Activated CD8-positive, alpha-beta memory T cell treated with anti-CD3 and anti-CD28 coated beads, Interleukin-2, amount 10 ng/mL, durations not matched to agents 7 days and 5 days (primary cell): ENCODE results near the gene SSBP3. TPM values are rescaled to one million over a fixed set of nuclear protein-coding genes. Genes with fewer than 3 reads are reported as not detected.
A peak's percentile ranks its signal among the peaks of the same experiment; 100 is the strongest.

ENCODE experiments used
- ATAC-seq: fragments of 150-1000 bp; cut with Tn5 transposase; one replicate; pipeline ENCODE4 v1.10.0; 2021; ENCODE audit warnings: moderate library complexity
- CTCF ChIA-PET: fragments of 350-600 bp; sonication (Branson Sonifier 250); formaldehyde crosslinking; loops from one replicate; lab custom pipeline; 2021; ENCODE audit warnings: antibody characterized with exemption; lab: Charles Lee
- DNase-seq: peaks from one replicate; pipeline ENCODE4 v3.0.0-alpha.2; 2020
- H3K27ac Mint-ChIP-seq: one replicate; pipeline ENCODE4 v1.8.0; 2021; ENCODE audit warnings: mild to moderate bottlenecking, mixed read lengths
- H3K27me3 Mint-ChIP-seq: one replicate; pipeline ENCODE4 v1.8.0; 2021; ENCODE audit warnings: mixed read lengths
- H3K36me3 Mint-ChIP-seq: one replicate; pipeline ENCODE4 v1.8.0; 2021; ENCODE audit warnings: mild to moderate bottlenecking, mixed read lengths
- H3K4me1 Mint-ChIP-seq: one replicate; pipeline ENCODE4 v1.8.0; 2021; ENCODE audit warnings: mixed read lengths
- H3K4me3 Mint-ChIP-seq: one replicate; pipeline ENCODE4 v1.8.0; 2021; ENCODE audit warnings: mild to moderate bottlenecking, moderate library complexity, mixed read lengths
- H3K9me3 Mint-ChIP-seq: one replicate; pipeline ENCODE4 v1.8.0; 2022; ENCODE audit warnings: low read depth, mixed read lengths
- total RNA-seq, 2 experiments: library from RNA; stranded (reverse); gene quantifications; one replicate each; pipeline ENCODE4 v1.2.3, GENCODE V29; 2021

Gene SSBP3
- total RNA-seq, 2 experiments from 2014 or later: 88.7 to 116 TPM

DNA sequence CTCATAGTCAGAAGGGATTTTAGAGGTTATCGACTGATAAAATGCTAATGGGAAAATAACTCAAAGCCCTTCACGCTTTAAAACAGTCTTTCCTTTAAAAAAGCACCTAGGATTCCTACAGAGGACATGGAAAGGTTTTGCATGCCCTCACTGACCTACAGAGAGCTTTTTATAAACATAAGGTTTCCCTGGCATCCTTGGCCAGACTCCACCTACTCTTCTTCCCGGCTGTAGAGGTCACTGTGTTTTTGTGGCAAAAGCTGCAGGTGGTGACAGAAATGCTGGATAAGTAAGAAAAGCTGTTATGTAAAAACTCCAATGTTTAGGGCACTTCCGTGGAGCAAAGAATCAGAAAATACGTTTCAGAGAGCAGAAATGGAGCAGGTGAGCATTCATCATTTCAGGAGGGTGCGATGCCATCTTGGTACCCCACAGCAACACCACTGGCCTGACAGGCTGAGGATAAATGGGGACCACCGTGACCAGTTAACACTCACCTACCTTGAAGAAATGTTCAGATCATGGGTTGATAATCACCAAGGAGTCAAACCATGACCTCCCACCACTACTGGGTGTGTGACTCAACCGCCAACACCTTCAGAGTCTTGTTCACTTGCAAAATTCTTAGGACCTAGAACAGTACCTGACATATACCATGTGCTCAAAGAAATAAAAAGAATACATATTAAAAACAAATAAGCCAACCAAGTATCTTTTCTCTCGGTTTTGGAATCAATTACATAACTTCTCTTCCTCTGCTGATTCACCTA is 46.6 kb downstream of the SSBP3 start:
- no peak overlapping the region for H3K4me3 Mint-ChIP-seq
- no peak overlapping the region for H3K27ac Mint-ChIP-seq
- peaks cover 44% of the 10 kb centered on the region for H3K4me1 Mint-ChIP-seq
- CTCF ChIA-PET: interaction anchor here (0.6 to 2.0 kb wide), 5 partner anchors 9 to 223 kb away, joined by 3 to 13 read pairs (median 4); no protein-coding TSS in a partner anchor
- ATAC-seq (no peak), DNase-seq (no peak)
- peaks cover 6% of the 10 kb centered on the region for H3K36me3 Mint-ChIP-seq
- H3K9me3 Mint-ChIP-seq: no peaks in the 10 kb centered on the region
- no peaks in the 10 kb centered on the region for H3K27me3 Mint-ChIP-seq

DNA sequence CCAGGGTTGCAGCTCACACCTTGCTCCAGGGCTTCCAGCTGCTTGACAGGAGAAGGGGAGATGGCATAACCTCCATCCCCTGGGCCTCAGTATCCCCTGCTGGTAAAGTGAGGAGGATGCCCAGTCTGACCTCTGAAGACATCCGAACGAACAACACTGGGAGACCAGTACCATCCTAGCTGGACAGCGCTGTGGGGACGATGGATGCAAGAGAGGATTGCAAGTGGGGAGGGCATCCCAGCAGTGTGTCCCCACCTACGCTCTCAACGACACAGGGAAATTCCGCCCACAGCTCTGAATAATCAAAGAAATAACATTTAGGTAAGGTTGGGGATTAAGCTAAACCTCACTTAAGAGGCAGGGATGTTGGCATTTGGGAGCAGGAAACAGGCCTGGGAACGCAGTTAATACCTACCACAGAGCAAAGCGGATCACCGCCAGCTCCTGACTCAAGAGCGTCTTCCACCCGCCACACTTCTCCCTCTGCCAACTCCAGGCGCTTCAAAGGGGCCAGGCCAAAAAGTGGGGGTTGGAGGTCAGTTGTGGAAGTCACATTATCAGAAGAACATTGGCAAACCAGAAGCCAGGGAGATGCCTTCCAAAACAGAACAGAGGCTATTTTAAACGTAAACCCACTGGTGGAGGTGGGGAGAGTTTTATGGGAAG is 47.6 kb downstream of the SSBP3 start:
- ATAC-seq (no peak), DNase-seq (no peak)
- Mint-ChIP-seq H3K36me3 (peaks cover 6% of the 10 kb centered on the region), H3K4me1 (peaks cover 47% of the 10 kb centered on the region), H3K4me3 (no peak overlapping the region), H3K9me3 (no peaks in the 10 kb centered on the region), H3K27me3 (no peaks in the 10 kb centered on the region), H3K27ac (no peak overlapping the region)
- CTCF ChIA-PET: interaction anchor here (0.6 to 1.4 kb wide), 3 partner anchors 10 to 222 kb away, joined by 3 to 5 read pairs (median 4); no protein-coding TSS in a partner anchor

DNA sequence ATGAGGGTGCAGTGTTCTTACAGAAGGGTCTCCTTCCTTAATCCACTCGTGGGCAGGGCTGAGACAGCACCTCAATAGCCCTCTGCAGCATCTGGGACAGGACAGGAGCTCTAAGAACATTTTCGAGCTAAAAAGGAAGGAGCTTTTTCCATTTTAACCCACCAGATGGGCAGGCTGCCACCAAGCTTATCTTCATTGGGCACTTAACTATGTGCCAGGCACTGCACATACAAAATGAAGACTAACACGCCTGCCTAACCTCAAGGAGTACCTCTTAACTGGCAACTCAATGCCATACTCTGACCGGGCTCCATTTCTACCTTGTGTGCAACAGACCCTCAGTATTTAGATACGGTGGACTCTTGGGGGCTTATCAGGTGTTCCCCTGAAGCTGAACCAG is 48.2 kb downstream of the SSBP3 start:
- Mint-ChIP-seq H3K27me3 (no peaks in the 10 kb centered on the region), H3K4me1 (peaks cover 49% of the 10 kb centered on the region), H3K27ac (no peak overlapping the region), H3K4me3 (no peak overlapping the region), H3K36me3 (peaks cover 6% of the 10 kb centered on the region), H3K9me3 (no peaks in the 10 kb centered on the region)
- DNase-seq: no peak
- no peak for ATAC-seq
- CTCF ChIA-PET: interaction anchor here (1.2 to 1.4 kb wide), 2 partner anchors 9 to 131 kb away, joined by 4 to 5 read pairs; no protein-coding TSS in a partner anchor

DNA sequence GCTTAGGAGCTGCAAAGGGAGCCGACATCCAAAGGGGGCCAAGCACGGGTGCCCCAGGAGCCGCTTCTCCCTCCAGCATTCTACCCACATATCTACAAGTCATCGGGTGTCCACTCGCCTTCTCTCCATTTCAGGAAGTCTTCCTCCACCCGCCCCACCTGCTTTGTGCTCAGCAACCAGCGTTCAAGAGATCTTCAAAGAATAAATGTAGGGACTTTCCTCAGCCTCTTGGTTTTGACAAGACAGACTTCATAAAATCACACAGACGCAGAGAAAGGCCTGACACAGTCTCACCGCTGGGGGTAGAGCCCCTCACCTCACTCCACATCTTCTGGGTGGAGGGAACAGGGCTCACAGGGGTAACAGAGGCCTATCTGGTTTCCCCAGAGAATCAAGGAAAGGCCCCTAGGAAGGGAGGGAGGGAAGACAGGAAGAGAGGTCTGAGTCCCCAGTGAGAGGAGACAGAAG is 49.5 kb downstream of the SSBP3 start:
- Mint-ChIP-seq H3K36me3 (peaks cover 6% of the 10 kb centered on the region), H3K4me1 (peaks cover 46% of the 10 kb centered on the region), H3K9me3 (no peaks in the 10 kb centered on the region), H3K27me3 (no peaks in the 10 kb centered on the region), H3K4me3 (peak overlapping the region; percentile 38), H3K27ac (peak overlapping the region; percentile 20)
- DNase-seq (no peak), ATAC-seq (no peak)
- CTCF ChIA-PET: no interaction called here

DNA sequence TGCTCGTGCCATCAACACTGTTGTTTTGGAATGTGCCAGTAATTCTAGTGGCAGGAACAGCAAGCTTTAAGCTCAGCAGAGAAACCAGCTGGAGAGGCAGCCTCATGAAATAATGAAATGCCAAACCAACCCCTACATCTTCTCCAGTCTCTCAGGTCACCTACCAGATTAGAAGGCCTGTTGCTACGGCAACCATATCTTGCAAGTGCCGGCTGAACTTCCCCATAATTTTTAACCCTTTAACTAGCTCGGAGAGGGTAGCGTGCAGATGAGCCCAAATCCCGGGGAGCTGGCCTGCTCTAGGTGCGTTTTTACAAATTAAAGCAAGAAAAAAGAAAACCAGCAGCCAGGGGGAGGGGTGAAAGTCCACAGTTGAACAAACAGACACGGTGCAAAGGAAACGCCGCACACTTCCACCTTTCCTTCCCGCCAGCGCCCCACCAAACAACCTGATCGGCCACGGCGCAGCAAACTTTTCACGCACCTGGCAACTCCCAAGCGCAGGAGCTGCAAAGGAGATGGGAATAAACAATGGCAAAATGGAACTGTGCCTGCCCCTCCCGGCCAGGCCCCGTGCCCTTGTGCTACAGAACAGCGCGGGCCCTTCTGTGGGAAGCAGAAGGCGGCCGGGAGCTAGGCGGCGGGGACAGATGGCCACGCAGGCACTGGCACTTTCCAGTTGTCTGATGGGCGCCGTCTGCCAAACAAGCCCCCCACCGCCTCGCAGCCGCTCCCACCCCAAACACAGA is 50.1 kb downstream of the SSBP3 start:
- Mint-ChIP-seq H3K27ac (no peak overlapping the region), H3K4me1 (peaks cover 43% of the 10 kb centered on the region), H3K4me3 (peak overlapping the region; percentile 38), H3K36me3 (peaks cover 6% of the 10 kb centered on the region), H3K27me3 (no peaks in the 10 kb centered on the region), H3K9me3 (no peaks in the 10 kb centered on the region)
- ATAC-seq (no peak), DNase-seq (no peak)
- CTCF ChIA-PET: no interaction called here

DNA sequence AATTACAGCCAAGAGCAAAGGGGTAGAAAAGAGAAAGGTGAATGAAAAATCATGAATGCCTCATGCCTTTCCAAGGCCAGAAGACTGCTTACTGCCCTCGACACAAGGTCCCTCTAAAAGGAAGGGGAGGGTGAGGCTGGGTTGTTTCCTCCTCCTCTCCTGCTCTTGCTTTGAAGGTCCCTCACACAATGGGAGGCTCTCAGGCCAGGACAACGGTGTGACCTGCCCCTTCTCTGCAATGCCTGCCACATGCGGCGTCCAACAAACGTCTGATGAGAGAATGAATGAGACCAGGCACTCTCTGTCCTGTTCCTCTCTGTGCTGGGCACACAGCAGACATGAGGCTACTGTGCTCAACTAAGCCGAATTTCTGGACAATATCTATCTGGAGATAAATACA is 51.3 kb downstream of the SSBP3 start:
- ATAC-seq: no peak
- Mint-ChIP-seq H3K4me3 (no peak overlapping the region), H3K27me3 (no peaks in the 10 kb centered on the region), H3K27ac (no peak overlapping the region), H3K4me1 (peaks cover 36% of the 10 kb centered on the region), H3K36me3 (peaks cover 6% of the 10 kb centered on the region), H3K9me3 (no peaks in the 10 kb centered on the region)
- DNase-seq: no peak
- CTCF ChIA-PET: no interaction called here

DNA sequence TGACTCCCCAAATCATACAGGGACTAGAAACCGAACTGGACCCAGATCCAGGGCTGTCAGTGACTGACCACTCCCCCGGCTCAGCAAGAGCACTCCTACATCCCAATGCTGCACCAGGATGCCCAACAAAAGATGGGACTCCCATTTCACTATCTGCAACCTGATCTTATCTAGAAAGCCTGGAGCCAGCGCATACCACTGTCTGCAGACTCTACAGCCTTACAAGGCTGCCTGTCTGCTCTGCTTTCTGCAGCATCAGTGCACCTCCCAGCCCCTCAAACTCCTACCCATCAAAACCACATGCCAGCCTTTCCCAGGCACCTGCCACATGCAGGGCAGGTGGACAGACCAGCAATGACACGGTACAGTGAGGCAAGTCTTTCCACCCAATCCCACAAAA is 52.2 kb downstream of the SSBP3 start:
- ATAC-seq (no peak), DNase-seq (no peak)
- Mint-ChIP-seq H3K4me1 (peaks cover 40% of the 10 kb centered on the region), H3K27me3 (no peaks in the 10 kb centered on the region), H3K9me3 (no peaks in the 10 kb centered on the region), H3K36me3 (peaks cover 5% of the 10 kb centered on the region), H3K27ac (no peak overlapping the region), H3K4me3 (no peak overlapping the region)
- CTCF ChIA-PET: no interaction called here

DNA sequence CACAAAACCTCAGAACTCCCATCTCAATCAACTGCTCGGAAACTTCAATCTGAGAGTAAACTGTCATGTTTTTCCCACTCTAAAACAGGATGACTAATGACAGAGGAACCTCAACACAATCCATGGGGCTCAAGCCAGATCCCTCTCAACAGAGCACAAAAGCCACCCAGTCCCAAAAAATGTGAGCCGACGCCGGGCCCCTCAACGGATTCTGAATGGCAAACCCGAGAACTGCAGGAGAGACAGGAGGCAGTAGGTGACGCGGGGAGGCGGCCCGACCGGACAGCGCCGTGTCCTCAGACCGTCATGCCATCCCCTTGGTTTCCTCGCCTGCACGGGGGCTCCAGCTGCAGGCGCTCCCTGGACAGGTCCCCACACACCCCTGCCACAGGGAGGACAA is 53.4 kb downstream of the SSBP3 start:
- Mint-ChIP-seq H3K9me3 (no peaks in the 10 kb centered on the region), H3K4me3 (no peak overlapping the region), H3K36me3 (no peaks in the 10 kb centered on the region), H3K27me3 (no peaks in the 10 kb centered on the region), H3K27ac (no peak overlapping the region), H3K4me1 (peaks cover 47% of the 10 kb centered on the region)
- no peak for ATAC-seq
- DNase-seq: no peak
- CTCF ChIA-PET: no interaction called here

DNA sequence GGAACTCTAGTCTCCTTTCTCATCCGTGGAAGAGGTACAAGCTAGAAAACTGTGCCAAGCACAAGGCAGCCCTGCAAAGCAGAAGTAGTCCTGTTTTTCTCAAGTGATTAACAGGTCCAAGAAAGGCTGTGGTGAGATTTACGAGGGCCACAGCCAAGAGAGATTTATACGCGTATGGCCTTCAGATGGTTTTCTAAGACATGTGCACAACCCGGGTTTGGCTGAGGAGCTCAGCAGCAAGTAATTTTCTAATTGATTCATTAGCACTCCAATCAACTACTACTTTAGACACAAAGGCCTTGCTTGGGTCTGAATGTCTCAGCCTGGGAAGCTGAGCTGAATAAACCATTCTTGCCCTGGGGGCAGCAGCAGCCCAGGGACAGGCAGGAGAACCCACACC is 55.8 kb downstream of the SSBP3 start:
- Mint-ChIP-seq H3K4me1 (peaks cover 35% of the 10 kb centered on the region), H3K27ac (no peak overlapping the region), H3K27me3 (no peaks in the 10 kb centered on the region), H3K36me3 (no peaks in the 10 kb centered on the region), H3K4me3 (no peak overlapping the region), H3K9me3 (no peaks in the 10 kb centered on the region)
- DNase-seq: no peak
- CTCF ChIA-PET: interaction anchor here (1.0 kb wide), 1 partner anchor 139 kb away, joined by 4 read pairs; no protein-coding TSS in a partner anchor
- no peak for ATAC-seq

DNA sequence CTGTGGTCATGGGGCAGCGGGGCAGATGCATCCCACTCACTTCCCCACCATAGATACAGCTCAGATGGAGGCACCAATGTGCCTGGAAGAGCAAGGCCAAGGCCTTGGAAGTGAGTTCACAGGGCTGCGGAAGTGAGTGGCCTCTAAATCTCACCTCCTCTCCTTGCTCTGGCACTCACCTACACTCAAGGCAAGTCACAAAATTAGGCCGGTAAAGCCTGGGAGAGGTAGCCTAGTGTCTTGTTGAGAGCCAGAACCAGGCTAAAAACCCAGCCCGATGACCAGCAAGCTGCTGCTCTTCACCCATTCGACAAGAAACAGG is 57.5 kb downstream of the SSBP3 start:
- Mint-ChIP-seq H3K9me3 (no peaks in the 10 kb centered on the region), H3K27me3 (no peaks in the 10 kb centered on the region), H3K4me1 (peaks cover 29% of the 10 kb centered on the region), H3K36me3 (no peaks in the 10 kb centered on the region), H3K4me3 (no peak overlapping the region), H3K27ac (peak overlapping the region; percentile 10)
- CTCF ChIA-PET: interaction anchor here (1.0 kb wide), 1 partner anchor 9 kb away, joined by 4 read pairs; no protein-coding TSS in a partner anchor
- DNase-seq (no peak), ATAC-seq (no peak)

DNA sequence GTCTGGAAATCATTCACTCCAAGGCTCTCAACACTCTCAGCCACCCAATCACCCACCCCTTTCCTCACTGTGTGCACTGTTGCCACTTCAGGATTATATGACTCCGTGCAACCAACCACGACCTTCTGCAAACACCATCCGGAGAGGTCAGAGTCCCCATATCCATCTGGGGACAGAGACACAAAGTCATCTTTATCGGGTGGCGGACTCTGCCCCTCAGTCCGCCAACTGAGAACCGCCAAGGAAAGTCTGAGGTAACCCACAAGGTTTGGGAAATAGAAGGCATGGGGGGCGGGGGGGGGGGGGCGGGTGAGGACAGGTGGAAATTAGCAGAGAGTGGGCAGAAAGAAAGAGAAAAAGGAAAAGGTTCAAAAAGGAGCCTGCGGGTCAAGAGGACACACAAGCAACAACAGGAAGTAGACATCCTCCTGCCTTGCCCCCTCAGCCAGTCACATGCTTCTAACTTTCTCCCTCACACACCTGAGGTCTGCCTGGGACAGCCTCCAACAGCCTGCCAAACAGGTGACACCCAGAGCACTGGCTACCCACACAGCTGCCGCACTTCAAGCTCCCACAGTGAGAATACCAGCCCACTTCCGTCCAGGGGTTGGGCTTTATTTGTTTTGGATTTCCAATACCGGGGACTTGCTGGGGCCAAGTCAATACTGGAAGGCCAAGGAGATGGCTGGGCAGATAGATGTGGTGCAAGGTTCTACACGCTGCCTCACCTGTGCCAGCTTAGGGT is 58.1 kb downstream of the SSBP3 start:
- Mint-ChIP-seq H3K27me3 (no peaks in the 10 kb centered on the region), H3K27ac (peak overlapping the region; percentile 10), H3K36me3 (no peaks in the 10 kb centered on the region), H3K4me1 (peaks cover 28% of the 10 kb centered on the region), H3K4me3 (no peak overlapping the region), H3K9me3 (no peaks in the 10 kb centered on the region)
- CTCF ChIA-PET: no interaction called here
- DNase-seq (no peak), ATAC-seq (no peak)

DNA sequence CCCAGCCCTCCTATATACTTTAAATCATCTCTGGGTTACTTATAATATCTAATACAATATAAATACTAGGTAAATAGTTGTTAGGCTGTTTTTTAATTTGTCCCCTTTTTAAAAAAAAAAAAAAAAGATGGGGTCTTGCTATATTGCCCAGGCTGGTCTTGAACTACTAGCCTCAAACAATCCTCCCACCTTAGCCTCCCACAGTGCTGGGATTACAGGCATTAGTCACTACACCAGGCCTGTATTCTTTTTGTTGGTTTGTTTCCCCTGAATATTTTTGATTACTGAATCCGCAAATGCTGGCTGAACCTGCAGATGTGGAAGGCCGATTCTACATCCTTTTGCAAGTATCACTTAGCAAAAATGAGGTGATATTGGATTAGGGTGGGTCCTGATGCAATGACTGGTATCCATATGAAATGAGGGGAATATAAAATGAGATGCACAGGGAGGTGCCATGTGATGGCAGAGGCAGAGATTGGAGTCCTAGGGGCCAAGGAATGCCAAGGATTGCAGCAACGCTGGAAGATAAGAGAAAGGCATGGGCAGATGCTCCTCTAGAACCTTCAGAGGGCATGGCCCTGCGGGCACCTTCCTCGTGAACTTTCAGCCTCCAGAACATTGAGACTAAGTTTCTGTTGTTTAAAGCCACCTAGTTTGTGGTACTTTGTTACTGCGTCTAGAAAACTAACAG is 58.8 kb downstream of the SSBP3 start:
- CTCF ChIA-PET: no interaction called here
- DNase-seq: no peak
- no peaks in the 10 kb centered on the region for H3K9me3 Mint-ChIP-seq
- H3K27me3 Mint-ChIP-seq: no peaks in the 10 kb centered on the region
- H3K4me3 Mint-ChIP-seq: no peak overlapping the region
- no peaks in the 10 kb centered on the region for H3K36me3 Mint-ChIP-seq
- peaks cover 25% of the 10 kb centered on the region for H3K4me1 Mint-ChIP-seq
- no peak for ATAC-seq
- no peak overlapping the region for H3K27ac Mint-ChIP-seq
